Measurements from ENCODE around the gene FBXL7. TPM values are rescaled to one million over a fixed set of nuclear protein-coding genes. Genes with fewer than 3 reads are reported as not detected.

Gene FBXL7
- total and polyA plus RNA-seq, 2 of the 8 experiments (the other 6 are each of a cell fraction or from before 2014, with no cell fraction given): 17.7 to 17.8 TPM

GRCh38 chr5:15525703-15526275 lies 25.8 kb downstream of the FBXL7 start (continued):
- TF ChIP-seq, protein P1, sequence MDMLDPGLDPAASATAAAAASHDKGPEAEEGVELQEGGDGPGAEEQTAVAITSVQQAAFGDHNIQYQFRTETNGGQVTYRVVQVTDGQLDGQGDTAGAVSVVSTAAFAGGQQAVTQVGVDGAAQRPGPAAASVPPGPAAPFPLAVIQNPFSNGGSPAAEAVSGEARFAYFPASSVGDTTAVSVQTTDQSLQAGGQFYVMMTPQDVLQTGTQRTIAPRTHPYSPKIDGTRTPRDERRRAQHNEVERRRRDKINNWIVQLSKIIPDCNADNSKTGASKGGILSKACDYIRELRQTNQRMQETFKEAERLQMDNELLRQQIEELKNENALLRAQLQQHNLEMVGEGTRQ (IDR thresholded peaks at IDR 0.05; ENCODE audit: low read length): no peak
- TF ChIP-seq EGR1 (IDR thresholded peaks at IDR 0.05; ENCODE audit: borderline replicate concordance, low read depth, low read length) (no peak), MAFK (IDR thresholded peaks at IDR 0.05; ENCODE audit: low read depth, low read length) (no peak), MAX (IDR thresholded peaks at IDR 0.05) (no peak), HDAC2 (IDR thresholded peaks at IDR 0.05; ENCODE audit: borderline replicate concordance in 1 of 2, low read depth in 2 of 2, low read length in 2 of 2) (no peak), BRCA1 (IDR thresholded peaks at IDR 0.05; ENCODE audit: low read depth, low read length) (no peak), TAF7 (optimal IDR thresholded peaks at IDR 0.05; ENCODE audit: borderline replicate concordance, low read depth, low read length) (no peak)

Data from H1 (cell line).